Measurements from ENCODE around the gene PC.

PC gene

GRCh38 chr11:66854231-66854661 lies 103.9 kb downstream of the PC start:
- DNase-seq (ENCODE audit: insufficient read length, low spot score) (no peak), FAIRE-seq (no peak)
- TF ChIP-seq POLR2A (IDR thresholded peaks at IDR 0.05; ENCODE audit: low read depth, low read length), result no peak

DNA sequence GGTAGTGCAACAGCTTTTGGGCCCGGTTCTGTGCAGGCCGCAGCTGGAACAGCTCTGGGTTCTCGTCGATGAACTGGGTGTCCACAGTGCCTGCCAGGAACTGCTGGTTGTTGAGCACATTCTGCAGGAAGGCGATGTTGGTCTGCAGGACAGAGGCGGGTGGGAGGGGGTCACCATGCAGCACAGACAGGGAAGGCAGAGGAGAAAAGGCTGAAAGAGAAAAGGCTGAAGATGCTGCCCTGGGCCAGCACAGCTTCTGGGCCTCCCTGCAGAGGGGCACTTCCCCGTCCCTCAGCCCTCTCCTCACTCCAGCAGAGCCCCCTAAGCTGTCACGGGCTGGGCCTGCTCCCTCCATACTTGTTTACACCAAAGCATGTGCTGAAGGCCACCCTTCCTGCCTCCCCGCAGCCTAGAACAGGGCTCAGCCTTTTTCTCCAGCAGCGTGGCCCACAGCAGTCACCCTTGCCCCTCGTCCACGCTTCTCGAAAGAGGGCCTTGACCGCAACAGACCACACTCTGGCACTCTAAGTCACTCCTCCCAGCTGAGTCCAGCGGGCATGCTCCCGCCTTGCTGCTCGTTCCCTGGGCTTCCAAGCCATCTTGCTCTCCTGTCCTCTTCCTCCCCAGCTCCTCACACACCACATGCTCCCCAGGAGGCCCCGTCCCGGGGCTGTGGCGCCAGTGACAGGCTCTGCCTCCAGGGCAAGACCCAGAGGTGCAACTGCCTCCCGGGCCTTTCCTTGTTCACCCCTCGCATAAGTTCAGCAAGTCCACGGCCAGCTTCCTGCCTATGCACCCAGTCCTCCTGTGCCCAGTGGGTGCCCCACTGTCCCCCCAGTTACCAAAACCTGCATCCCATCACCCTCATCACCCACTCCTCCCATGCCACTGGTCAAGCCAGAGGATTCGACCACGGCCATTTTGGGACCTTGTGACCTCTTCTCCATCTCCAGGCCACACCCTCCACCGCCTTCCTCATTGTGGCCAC lies 104.6 kb downstream of the PC start:
- no peak for DNase-seq (ENCODE audit: insufficient read length, low spot score)
- FAIRE-seq, result no peak
- no peak for TF ChIP-seq POLR2A (IDR thresholded peaks at IDR 0.05; ENCODE audit: low read depth, low read length)

DNA sequence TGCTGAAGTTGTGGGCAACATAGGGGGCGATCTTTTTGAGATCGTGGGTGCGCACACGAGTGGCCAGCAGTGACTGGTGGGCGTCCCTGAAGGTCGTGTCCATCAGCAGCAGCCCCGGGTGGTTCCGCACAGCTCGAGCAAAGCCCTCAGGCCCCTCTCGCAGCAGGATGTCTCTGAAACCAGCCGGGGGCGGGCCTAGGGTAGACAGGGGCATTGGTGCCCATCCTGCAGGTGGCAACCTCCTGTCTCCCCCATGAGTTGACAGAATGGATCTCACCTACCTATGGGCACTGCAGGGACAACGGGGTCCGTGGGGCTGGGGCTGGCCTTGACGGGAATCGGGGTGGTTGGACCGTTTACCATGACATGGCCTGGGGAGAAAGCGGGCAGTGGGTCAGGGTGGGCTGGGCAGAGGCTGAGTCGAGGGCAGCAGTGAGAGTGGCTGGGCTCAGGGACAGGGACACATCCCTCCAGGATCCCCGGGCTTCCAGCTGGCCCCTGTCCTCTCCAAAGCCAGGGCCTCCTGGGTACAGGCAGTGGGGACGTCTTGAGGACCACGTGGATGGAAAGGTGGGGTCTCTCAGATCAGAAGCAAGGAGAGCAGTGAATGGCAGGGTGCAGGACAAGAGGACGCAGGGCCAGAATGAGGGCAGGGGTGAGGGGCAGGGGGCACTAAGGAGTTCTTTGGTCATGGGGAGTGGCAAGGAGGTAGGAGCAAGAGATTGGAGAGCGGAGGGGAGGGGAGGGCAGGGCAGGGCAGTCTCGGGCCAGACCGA lies 105.5 kb downstream of the PC start:
- no peak for TF ChIP-seq POLR2A (IDR thresholded peaks at IDR 0.05; ENCODE audit: low read depth, low read length)
- DNase-seq (ENCODE audit: insufficient read length, low spot score), result no peak
- FAIRE-seq, result no peak

DNA sequence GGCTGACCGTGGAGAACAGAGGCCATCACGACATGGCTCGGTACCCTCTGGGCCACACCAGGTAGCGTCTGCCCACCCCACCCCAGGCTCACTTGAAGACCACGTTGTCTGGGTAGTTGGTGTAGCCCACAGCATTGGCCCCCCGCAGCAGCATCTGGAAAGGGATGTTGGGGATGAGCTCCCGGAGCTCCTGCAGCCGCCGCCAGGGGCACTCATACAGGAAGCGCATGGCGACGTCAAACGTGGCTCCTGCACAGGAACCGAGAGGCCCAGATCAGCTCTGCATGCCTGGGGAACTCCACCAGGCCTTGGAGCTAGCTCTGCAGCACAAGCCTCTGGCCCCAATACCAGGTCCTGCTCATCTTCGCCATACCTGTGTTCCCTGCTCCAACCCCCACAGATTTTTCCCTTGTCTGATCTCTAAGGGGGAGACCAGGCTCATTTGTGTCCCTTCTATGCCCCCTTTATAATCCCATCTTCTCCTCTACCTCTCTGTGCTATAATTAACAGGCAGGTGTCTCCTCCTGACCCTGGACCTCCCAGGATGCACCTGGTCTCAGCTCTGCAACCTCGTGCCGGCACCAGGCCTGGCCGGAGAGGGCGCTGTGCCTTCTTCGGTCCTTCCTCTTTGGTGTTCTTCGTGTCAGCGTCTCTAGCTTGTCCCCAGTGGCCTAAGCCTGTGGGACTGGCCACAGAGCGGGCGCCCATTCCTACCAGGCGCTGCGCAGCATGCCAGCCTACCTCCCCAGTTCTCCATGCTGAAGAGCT lies 106.3 kb downstream of the PC start:
- TF ChIP-seq POLR2A (IDR thresholded peaks at IDR 0.05; ENCODE audit: low read depth, low read length), result no peak
- no peak for DNase-seq (ENCODE audit: insufficient read length, low spot score)
- no peak for FAIRE-seq

DNA sequence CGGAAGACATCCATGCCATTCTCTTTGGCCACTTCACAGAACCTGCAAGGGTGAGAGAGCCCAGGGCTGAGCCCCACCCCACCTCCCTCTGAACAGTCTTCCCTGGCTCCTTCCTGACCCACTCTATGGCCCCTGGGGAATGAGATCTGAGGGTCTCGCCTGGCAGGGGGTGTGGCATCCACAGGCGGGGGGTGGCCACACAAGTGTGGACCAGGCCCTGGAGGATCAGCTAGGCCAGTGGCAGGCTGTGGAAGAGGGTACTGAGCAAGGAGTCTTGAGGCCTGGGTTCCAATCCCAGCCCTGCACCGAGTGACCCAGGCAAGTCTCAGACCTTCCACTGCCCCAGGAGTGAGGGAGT lies 107.0 kb downstream of the PC start:
- no peak for TF ChIP-seq POLR2A (IDR thresholded peaks at IDR 0.05; ENCODE audit: low read depth, low read length)
- DNase-seq (ENCODE audit: insufficient read length, low spot score) (no peak), FAIRE-seq (no peak)

DNA sequence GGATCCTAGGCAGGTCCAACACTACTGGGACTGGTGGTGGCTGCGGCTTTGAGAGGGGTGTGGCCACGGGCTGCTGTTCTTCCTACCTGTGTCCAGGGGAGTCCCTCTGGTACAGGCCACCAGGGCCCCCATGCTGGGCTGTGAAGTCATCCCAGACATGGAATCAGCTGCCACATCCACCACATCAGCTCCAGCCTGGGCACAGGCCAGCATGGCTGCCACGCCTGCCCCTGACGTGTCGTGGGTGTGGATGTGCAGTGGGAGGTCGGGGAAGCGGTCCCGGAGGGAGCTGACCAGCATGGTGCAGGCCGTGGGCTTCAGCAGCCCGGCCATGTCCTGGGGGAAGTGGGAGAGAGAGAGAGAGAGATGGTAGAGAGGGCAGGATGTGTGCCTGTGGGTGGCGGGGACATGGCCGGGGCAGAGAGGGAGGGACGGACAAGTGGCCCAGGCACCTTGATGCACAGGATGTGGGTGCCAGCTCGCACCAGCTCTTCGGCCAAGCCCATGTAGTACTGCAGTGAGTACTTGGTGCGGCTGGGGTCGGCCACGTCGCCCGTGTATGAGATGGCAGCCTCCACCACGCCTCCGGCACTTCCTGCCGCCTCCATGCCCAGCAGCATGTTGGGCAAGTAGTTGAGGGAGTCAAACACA lies 107.5 kb downstream of the PC start:
- no peak for TF ChIP-seq POLR2A (IDR thresholded peaks at IDR 0.05; ENCODE audit: low read depth, low read length)
- DNase-seq (ENCODE audit: insufficient read length, low spot score) (no peak), FAIRE-seq (no peak)

DNA sequence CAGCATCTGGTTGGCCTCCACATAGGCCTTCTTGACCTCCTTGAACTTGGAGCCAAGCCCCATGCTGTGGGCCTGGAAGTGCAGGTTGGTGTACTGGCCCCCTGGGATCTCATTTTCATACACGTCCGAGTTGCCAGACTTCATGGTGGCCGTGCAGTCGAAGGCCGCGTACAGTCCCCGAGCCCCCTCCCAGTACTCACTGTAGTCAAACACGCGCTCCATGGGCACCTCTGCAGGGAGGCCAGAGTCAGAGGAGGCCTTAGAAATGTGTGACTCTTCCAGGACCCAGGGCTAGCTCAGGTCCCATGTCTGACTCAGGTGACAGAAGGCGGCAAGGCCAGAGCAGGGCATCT lies 108.0 kb downstream of the PC start:
- DNase-seq (ENCODE audit: insufficient read length, low spot score) (no peak), FAIRE-seq (no peak)
- TF ChIP-seq POLR2A (IDR thresholded peaks at IDR 0.05; ENCODE audit: low read depth, low read length), result no peak

GRCh38 chr11:66849501-66850234 lies 108.5 kb downstream of the PC start:
- DNase-seq (ENCODE audit: insufficient read length, low spot score), result no peak
- no peak for FAIRE-seq

GRCh38 chr11:66848671-66849500 lies 109.3 kb downstream of the PC start:
- DNase-seq (ENCODE audit: insufficient read length, low spot score), result no peak
- no peak for FAIRE-seq
- no peak for TF ChIP-seq POLR2A (IDR thresholded peaks at IDR 0.05; ENCODE audit: low read depth, low read length)

More at GRCh38 chr11:66849501-66850234, 108.5 kb downstream of the PC start:
- no peak for TF ChIP-seq POLR2A (IDR thresholded peaks at IDR 0.05; ENCODE audit: low read depth, low read length)

DNA sequence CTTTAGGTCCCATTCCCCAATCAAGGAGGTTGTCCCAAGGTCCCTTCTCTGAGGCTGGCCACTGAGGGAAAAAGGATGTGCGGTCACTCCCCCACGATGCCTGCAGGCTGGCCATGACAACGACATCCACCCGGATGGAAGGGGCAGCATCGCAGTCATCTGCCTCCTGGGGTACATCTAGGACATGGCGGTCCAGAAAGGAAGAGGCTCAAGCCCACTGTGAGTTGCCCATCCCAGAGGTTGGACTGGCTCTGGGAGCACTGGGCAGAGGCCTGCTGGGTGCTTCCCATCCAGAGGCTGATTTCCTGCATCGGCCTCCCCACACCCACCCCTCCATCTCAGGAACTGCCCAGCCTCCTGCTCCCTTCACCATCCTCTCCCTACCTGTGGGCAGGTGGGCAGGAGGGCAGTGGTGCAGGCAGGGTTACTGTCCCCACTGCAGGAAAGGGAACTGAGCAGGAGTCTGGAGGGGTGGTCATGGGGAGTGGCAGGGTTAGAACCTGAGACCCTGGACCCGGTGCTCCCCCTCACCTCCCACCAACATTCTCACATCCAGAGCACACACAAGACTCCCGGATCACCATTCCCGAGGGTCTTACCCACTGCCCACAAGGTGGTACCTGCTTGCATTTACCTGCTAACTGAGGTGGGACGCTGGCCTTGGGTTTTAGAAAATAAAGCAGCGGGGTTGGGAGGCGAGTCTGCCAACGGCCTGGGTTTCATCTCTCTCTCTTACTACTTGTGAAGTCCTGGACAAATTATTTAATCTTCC lies 110.5 kb downstream of the PC start:
- FAIRE-seq, result no peak
- no peak for TF ChIP-seq POLR2A (IDR thresholded peaks at IDR 0.05; ENCODE audit: low read depth, low read length)
- no peak for DNase-seq (ENCODE audit: insufficient read length, low spot score)

DNA sequence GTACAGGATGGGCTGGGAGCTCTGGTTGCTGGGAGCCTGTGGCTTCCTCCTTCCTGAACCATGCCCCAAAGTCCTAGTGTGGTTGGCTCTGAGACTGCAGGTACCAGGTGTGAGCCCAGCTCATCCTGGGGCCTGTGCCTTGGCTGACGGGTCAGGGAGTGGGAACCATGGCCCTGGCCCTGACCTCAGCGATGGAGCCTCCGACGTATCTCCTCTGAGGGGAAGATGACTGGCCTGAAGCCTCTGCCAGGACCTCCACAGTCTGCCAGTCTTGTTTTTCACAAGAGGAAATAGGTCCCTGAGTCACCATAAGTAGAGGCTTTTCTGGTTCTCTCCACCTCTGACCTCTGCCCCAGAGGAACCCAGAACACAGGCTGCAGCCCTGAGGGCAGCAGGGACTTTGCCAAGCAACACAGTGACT lies 111.5 kb downstream of the PC start:
- DNase-seq (ENCODE audit: insufficient read length, low spot score) (peak; percentile 50), FAIRE-seq (no peak)
- TF ChIP-seq POLR2A (IDR thresholded peaks at IDR 0.05; ENCODE audit: low read depth, low read length), result no peak

All from H54 (cell line).